Stimulated activated CD8-positive, alpha-beta memory T cell treated with anti-CD3 and anti-CD28 coated beads, Interleukin-15, amount 100 ng/mL, for 48 hours (primary cell): Measurements from ENCODE around the gene DICER1.

Experiments
- DNase-seq, 2 donors: peaks; one replicate each; pipeline ENCODE4 v3.0.0-alpha.2; 2020; ENCODE audit warnings: low read depth in 2 of 2

The DICER1 gene

DNA sequence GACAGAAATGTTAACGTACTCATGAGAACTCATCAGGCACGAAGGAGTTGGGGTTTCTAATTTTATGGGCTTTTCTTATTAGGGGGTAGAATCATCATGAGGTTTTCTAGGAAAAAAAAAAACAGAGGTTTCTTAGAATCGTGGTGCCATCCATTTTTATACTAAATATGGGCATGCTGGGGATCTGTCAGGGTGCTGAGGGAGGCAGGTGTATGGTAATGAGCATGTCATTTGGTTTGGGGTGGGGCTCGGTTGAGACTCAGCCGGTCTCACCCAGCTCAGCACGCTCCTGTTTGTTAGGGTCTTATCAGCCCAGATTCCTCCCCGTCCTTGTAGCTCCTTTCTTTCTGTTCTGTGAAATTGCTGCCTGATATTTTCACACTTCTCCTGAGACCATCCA lies 98.2 kb downstream of the DICER1 start:
- DNase-seq: no peak

DNA sequence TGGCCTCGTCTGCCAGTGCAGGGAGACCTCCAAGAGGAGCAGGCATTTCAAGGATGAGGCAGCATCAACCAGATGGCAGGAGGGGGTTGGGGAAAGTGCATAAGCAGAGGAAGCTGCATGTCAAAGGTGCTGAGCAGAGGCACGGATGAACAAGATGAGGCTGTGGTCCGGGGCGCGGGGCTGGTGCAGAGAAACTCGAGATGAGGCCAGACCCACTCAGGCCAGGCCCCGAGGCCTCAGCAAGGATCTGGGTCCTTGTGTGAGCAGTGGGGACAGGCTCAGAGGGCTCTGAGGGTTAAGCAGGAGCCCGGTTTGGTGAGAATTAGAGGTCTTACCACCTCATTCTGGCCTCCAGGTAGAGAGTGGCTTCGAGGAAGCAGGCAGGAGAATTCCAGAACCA lies 98.8 kb downstream of the DICER1 start:
- DNase-seq: no peak

- no peak for DNase-seq
Measured at GRCh38 chr14:95057851-95058250, 99.5 kb downstream of the DICER1 start.

DNA sequence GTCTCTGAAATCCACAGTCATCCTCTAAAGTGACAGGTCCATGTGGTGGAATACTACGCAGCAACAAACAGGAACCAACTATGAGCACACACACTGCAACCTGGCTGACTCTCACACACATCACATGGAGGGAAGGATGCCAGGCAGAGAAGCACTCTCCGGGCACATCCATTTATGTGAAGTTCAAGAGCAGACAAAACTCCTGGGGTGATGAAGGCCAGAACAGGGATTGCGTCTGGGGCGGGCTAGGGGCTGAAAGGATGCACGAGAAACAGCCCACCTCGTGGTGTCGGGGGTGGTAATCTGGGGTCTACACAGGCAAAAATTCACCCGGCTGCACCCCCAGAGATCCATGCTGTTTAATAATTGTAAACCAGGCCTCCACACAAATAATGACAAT lies 100.2 kb downstream of the DICER1 start:
- DNase-seq: no peak

DNA sequence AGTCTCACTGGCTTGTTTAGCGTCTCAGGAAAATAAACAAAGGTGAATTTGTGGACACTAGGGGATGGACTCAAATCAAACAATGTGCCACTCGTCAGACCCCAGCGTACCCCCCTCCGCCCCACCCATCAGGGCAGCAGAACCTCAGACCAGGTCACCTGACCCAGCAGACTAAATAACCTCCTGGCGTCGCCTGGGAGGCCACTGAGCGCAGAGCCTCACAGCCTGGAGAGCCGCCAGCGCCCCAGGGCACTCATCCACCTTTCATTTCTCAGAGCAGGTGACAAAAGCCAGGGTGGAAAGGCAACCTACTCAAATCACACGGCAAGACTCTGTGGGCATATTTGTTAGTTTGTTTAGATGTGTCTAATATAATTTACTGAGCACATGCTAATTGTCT lies 100.9 kb downstream of the DICER1 start:
- no peak for DNase-seq

DNA sequence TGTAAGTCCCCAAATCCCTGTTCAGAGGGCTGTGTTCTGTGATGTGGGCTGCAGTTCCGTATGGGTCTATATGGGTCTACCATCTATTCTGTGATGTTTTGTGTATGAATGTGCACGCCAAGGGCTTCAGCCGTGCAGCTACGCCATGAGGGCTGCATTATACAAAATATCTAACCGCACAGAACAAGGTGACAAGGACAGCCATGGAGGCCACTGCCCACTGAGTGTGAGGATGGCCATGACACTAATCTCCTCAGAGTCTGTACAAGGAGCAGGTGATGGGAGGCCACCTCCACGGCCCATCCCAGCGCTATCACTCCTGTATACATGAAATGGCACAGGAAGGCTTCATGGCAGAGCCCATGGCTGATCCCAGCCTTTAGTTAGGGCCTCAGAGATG lies 102.0 kb downstream of the DICER1 start:
- no peak for DNase-seq

GRCh38 chr14:95054346-95055280 lies 102.7 kb downstream of the DICER1 start:
- DNase-seq: no peak

DNA sequence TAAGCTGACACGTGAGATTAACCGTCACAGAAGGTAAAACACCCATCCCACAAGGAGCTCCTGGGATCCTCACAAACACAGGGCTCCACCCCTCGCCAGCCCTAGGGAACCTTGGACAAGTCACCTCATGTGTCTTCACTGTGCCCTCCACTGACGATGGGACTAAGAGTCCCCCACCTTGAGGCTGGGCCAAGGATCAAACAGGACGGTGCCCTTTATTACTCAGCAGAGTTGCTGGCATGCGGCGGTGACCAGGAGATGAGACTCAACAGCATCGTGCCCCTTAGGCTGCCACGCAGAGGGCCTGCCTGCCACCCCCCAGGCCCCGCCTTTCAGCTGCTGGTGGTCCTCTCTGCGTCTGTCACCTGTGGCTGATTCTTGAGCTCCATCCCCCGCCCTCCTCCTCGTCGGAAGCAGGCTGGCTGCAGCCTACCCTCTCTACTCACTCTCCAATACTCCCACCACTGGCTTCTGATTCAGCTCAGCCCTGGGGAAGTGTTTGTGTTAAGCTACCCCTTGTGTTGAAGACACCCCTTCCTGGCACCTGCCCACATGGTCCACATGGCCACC lies 105.2 kb downstream of the DICER1 start:
- DNase-seq: no peak

DNA sequence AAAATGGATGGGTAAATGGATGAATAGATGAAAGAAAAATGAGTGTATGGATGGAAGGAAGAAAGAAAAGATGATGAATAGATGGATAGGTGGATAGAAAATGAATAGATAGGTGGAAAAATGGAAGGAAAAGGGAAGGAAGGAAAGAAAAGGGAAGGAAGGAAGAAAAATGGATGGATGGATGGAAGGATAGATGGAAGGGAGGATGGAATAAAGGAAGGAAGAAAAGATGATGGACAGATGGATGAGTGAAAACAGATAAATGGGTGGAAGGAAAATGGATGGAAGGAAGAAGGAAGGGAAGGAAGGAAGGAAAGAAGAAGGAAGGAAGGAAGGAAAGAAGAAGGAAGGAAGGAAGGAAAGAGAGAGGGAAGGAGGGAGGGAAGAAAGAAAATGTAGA lies 107.4 kb downstream of the DICER1 start:
- DNase-seq: no peak

- DNase-seq: no peak
Measured at GRCh38 chr14:95048771-95049312, 108.5 kb downstream of the DICER1 start.

DNA sequence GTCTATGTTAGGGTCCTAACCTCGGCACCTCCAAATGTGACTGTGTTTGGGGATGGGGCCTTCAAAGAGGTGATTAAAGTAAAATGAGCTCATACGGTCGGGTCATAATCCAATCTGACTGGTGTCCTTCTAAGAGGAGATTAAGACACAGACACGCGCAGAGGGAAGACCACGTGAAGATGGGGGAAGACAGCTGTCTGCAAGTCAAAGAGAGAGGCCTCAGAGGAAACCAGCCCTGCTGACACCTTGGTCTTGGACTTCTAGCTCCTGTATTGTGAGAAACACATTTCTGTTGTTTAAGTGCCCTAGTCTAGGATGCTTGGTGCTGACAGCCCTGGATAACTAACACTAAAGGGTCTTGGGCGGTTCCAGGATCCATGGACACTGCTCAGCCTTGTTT lies 109.6 kb downstream of the DICER1 start:
- DNase-seq: no peak

DNA sequence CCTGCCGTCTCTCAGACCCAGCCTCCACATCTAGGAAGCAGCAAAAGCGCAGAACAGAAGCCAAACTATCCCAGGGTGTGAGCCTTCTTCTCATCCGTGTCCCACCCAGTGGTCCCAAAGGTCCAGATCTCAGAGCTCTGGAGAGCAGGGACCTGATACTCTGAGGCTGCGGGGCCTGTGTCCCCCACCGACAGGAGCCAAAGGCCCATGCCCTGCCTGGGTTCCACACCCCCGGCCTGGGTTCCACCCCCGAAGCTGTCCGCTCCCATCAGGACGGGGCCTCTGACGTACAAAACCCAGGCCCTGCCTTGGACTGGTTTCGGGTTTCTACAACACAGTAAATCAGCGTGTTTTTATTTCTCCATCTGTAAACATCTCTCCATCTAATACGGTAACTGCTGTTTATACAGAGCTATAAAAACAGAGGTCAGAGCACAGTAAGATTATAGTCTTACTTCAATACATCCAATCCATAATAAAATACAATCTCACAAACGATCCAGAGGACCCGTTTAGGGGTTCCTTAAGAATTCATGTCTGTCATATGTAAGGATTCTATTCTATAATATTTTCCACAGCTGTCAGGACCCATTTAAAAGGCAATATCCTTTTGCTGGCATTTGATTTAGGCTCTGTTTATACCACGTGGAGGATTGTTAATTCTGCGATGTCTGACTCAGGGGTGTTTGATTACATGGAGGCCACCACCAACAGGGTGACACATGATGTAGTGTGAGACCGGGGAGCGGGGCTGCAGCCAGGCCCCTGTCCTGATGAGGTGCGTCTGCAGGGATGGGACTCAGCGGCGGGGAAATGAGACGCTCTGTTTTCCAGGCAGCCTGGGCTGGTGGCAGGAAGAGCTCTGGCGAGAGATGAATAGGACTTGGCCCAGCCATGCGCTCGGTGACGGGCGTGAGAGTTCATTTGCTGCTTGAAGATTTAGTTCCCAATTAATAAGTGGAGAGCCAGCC lies 110.3 kb downstream of the DICER1 start:
- no peak for DNase-seq

DNA sequence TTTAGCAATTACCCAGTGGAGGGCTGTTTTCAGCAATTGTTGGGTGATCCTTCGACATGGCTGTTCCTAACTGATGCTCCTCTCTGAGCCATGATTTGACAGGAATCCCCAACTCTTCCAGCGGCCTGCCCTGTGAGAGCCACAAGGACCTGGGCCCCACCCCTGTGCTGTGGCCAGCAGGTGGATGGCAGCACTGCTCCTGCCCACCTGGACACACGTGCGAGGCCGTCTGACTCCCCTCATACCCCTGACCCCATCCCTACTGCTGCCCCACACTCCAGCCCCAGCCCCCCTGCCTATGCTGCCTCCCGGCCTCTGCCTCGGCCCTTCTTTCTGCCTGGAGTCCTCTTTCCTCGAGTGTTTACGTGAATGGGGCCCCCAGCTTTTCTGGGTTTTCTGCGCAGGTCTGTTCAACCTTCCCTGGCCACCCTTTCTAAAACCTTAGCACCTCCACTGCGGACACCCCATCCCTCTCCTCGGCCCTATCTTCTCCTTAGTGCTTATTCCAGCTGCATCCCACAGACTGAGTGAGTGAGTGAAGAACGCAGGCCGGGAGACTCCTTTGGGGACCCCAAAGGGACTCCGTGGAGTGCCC lies 111.4 kb downstream of the DICER1 start:
- no peak for DNase-seq

DNA sequence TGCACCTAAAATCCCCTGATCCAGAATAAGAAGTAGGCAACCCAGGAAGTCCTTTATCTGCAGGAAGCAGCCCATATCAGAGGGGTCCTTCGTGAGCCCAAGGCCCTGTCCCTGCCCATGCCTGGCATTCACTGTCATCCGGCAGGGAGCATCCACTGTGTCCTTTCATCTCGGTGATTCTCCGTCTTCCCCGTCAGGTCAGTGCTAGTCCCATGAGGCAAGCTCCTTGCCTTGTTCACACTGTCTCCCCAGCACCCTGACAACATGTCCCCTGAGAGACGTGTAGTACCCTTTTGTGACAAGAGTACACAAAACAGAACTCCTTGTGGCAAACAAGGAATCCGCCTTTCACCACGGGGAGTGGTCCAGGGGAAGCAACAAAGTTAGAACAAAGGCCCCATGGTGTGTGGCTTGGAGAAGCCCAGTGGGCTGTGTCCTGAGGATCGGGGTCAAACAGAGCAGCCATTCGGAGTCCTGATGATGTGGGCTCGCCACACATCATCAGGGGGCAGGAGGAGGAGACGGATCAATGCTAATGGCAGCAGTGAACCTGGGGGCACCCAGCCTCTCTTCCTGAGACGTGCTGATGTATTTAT lies 112.1 kb downstream of the DICER1 start:
- DNase-seq: no peak

GRCh38 chr14:95044463-95045105 lies 112.7 kb downstream of the DICER1 start:
- no peak for DNase-seq

DNA sequence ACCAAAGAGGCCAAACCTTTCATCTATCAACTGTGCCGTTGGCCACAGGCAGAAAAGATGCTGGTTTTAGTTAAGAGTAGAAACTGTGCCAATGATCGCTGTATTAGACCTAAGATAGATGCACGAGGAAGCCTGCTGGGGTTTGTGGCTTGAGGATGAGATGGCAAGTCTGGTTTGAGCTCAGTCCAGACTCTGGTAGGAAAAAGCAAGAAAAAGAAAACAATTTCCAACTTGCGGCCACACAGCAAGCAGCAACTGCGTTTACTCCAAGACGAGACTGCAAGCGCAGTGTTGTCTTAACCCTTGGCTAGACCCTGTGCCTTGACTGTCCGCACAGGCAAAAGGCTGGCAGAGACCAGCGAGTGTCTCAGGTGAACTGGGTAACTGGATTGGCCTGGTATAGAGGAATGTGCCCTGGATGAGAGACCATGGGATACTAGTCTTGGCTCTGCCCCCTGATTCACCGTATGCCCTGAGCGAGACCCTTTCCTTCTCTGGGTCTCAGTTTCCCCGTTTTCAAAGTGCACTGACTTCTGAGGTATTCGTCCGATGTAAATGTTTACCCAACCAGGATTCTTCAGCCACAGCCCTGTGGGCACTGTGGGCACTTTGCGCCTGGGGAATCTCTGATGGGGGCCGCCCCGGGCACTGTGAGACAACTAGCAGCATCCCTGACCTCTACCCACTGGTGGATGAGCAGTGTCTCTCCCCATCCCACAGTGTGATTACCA lies 113.4 kb downstream of the DICER1 start:
- no peak for DNase-seq

DNA sequence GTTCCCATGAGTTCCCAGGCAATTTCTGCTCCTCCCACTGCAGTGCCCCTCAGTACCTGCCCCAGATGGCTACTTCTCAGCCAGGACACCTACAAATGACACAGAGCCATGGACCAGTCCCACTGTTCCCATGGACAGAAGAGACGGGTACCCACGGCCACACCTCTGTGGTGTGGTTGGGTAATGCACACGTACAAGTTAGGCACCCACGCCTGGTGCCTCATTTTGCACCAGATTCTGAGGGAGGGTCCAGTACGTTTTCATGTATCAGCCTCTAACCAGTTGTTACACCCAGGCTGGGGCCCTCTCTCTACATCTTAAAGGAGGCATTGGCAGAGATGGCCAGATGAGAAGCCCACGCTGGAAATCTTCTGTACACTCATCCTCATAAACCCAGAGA lies 114.0 kb downstream of the DICER1 start:
- DNase-seq: no peak

- DNase-seq: no peak
Measured at GRCh38 chr14:95041477-95042020, 115.8 kb downstream of the DICER1 start.

- DNase-seq: no peak
Measured at GRCh38 chr14:95040708-95041476, 116.4 kb downstream of the DICER1 start.
